GM18861 (cell line): ENCODE data around the gene UBXN10.

Source experiments
- ATAC-seq: cut with Tn5 transposase; IDR thresholded peaks from one replicate; pipeline ENCODE4 v1.9.1; 2021; ENCODE audit not compliant: unreplicated experiment

UBXN10 gene

DNA sequence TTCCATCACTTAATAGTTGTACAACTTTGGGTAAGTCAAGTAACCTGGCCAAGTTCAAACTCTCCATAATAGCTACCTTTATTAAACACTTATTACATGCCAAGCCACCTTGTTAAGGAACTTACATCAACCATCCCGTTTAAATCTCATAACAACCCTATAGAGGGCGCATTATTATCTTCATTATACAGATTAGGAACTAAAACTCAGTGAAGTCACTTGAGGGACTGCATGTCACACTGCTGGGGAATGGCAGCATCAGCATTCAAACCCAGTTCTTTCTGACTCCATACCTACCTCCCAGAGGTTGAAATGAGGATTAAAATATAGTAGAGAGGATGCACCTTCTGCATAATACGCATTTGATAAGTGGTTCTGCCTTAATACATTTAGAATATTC is 47.5 kb downstream of the UBXN10 start:
- no peak for ATAC-seq

GRCh38 chr1:20233866-20234265 is 48.0 kb downstream of the UBXN10 start:
- ATAC-seq, result no peak

DNA sequence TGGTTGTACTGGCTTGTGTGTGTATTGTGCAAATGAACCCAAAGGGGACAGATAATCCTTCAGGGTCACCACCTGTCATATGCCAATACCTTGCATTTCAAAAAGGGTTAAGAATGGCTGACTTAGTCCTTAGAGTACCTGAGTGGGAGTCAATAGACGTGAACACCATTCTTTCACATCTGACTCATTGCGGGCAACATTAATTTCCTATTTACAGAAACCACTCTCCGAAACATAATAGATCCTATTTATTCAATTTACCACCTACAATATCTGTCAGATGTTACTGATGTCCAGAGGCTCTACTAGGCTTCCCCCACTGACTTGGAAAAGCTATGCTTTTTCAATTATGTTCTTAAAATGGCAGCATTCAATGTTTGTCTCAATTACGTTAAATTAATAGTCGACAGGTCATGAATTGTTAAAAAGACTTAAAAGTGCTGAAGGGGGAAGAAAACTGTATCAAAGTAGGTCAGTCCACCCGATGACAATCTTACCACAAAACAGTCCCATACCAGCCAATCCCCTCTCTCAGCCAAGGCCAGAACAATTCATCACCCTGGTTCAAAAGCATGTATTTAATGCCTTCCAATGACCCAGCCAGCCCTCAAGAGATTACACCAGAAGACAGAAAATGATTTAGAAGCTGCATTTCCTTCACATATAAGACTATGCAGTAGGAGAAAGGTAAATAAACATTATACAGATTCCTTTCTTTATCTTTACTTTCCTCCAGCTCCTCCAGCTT is 49.1 kb downstream of the UBXN10 start:
- ATAC-seq, result no peak

GRCh38 chr1:20237646-20238045 is 51.8 kb downstream of the UBXN10 start:
- ATAC-seq, result no peak

DNA sequence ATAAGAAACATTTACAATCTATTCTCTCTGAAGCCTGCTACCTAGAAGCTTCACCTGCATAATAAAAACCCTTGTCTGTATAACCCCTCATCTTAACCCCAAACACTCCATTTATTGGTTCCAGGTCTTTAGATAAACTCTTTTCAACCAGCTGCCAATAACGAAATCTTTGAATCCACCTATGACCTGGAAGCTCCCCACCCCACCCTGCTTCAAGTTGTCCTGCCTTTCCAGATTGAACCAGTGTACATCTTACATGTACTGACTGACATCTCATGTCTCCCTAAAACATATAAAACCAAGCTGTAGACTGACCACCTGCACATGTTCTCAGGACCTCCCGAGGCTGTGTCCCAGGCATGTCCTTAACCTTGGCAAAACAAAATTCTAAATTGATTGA is 54.1 kb downstream of the UBXN10 start:
- no peak for ATAC-seq

- ATAC-seq, result no peak
Measured at GRCh38 chr1:20242890-20243479, 57.1 kb downstream of the UBXN10 start.
